ENCODE data around the gene GJB1. TPM values are rescaled to one million over a fixed set of nuclear protein-coding genes. Genes with fewer than 3 reads are reported as not detected.

GJB1 gene
- total and polyA plus RNA-seq, 9 of the 15 experiments (the other 6 are each of a cell fraction or from before 2014, with no cell fraction given) = 0.11 TPM; not detected in 8

- TF ChIP-seq ASH1L (IDR thresholded peaks at IDR 0.05; ENCODE audit: borderline replicate concordance, low read depth, partially characterized antibody) (peak; percentile 67), GTF2E2 (tag; IDR thresholded peaks at IDR 0.05) (peak; percentile 91), ZNF316 (IDR thresholded peaks at IDR 0.05) (peak; percentile 98), ESRRA (IDR thresholded peaks at IDR 0.05; ENCODE audit: borderline replicate concordance, low read depth) (peak; percentile 91), HNRNPUL1 (IDR thresholded peaks at IDR 0.05; ENCODE audit: low read length) (no peak), MCM2 (IDR thresholded peaks at IDR 0.05; ENCODE audit: low read depth) (no peak), CREB5 (CRISPR knock-in tag; IDR thresholded peaks at IDR 0.05) (no peak), TEAD2 (tag; IDR thresholded peaks at IDR 0.05) (no peak), ZNF143 (CRISPR knock-in tag; IDR thresholded peaks at IDR 0.05) (no peak), KLF16 (IDR thresholded peaks at IDR 0.05) (no peak), CBX3 (IDR thresholded peaks at IDR 0.05; ENCODE audit: borderline replicate concordance in 1 of 2, low read length in 2 of 2) (peak in 1 of 2 experiments; percentile 76; a peak in 2 of 3 replicates)
Measured at GRCh38 chrX:71181910-71182799, 40.9 kb upstream of the GJB1 start (continued).

All from K562 (cell line).